ENCODE measurements around the gene HAND2. TPM values are rescaled to one million over a fixed set of nuclear protein-coding genes. Genes with fewer than 3 reads are reported as not detected.
A peak's percentile ranks its signal among the peaks of the same experiment; 100 is the strongest.

HAND2 gene
- total and polyA plus RNA-seq, 2 experiments from 2014 or later = 0.15 TPM; not detected in 1

DNA sequence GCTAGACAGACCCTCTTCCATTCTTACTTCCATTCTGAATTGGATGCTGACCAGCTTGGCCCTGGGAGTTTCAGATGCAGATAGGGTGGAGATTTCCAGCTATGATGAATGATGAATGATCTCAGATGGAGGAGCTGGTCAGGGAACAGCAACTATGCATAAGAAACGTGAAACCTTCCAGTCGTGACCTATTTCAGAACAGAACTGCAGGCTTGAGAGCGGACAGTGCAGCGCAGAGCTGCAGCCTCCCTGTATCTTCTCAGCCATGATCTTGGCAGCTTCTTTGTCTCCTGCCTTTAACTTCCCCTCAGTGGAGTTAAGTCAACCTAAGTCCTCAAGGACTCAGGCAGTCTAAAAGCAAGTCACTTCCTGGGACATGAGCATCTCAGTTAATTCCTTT lies 43.3 kb upstream of the HAND2 start:
- no peaks in the 10 kb centered on the region for H3K9me2 ChIP-seq (ENCODE audit: insufficient read depth)
- no peak overlapping the region for H3K4me3 Mint-ChIP-seq
- H3K79me2 ChIP-seq (replicated peaks; ENCODE audit: insufficient read depth) = no peaks in the 10 kb centered on the region
- H3K27ac Mint-ChIP-seq = no peak overlapping the region
- peaks cover 2% of the 10 kb centered on the region; the same call in 1 of the 3 replicates for H3K4me1 Mint-ChIP-seq
- no peak for DNase-seq (ENCODE audit: low spot score)
- H3K4me2 ChIP-seq = no peak overlapping the region
- peak overlapping the region; percentile 67 for H2AFZ ChIP-seq
- H3K27me3 ChIP-seq (ENCODE audit: insufficient read depth) = no peaks in the 10 kb centered on the region
- no peak overlapping the region for H3K27ac ChIP-seq (ENCODE audit: low read depth)
- TF ChIP-seq ZNF331 (CRISPR knock-in tag; IDR thresholded peaks at IDR 0.05; ENCODE audit: low read depth) (no peak), EZH2phosphoT487 (IDR thresholded peaks at IDR 0.05; ENCODE audit: unreplicated experiment) (no peak), ZNF462 (CRISPR knock-in tag; IDR thresholded peaks at IDR 0.05) (no peak), NANOG (IDR thresholded peaks at IDR 0.05; ENCODE audit: borderline replicate concordance) (no peak), JUNB (IDR thresholded peaks at IDR 0.05; ENCODE audit: unreplicated experiment) (no peak), REST (IDR thresholded peaks at IDR 0.05; ENCODE audit: unreplicated experiment) (no peak), CTCF (conservative IDR thresholded peaks at IDR 0.05; ENCODE audit: low read depth in 2 of 2) (no peak), STAT1 (IDR thresholded peaks at IDR 0.05; ENCODE audit: unreplicated experiment) (no peak), CREB1 (CRISPR knock-in tag; IDR thresholded peaks at IDR 0.05; ENCODE audit: low read depth) (no peak), EZH2 (IDR thresholded peaks at IDR 0.05; ENCODE audit: low read depth, unreplicated experiment) (no peak), POLR2AphosphoS5 (IDR thresholded peaks at IDR 0.05; ENCODE audit: low read depth) (no peak), ZNF114 (CRISPR knock-in tag; IDR thresholded peaks at IDR 0.05) (no peak)
- TF ChIP-seq, protein P1, sequence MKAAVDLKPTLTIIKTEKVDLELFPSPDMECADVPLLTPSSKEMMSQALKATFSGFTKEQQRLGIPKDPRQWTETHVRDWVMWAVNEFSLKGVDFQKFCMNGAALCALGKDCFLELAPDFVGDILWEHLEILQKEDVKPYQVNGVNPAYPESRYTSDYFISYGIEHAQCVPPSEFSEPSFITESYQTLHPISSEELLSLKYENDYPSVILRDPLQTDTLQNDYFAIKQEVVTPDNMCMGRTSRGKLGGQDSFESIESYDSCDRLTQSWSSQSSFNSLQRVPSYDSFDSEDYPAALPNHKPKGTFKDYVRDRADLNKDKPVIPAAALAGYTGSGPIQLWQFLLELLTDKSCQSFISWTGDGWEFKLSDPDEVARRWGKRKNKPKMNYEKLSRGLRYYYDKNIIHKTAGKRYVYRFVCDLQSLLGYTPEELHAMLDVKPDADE (IDR thresholded peaks at IDR 0.05) = no peak
- no peak overlapping the region for H3K4me3 ChIP-seq
- H4K20me1 ChIP-seq (replicated peaks; ENCODE audit: insufficient read depth) = no peaks in the 10 kb centered on the region
- no peaks in the 10 kb centered on the region for H3K9me3 Mint-ChIP-seq
- H3K27me3 Mint-ChIP-seq (ENCODE audit: insufficient read depth, low read depth, poor library complexity) = no peaks in the 10 kb centered on the region
- no peaks in the 10 kb centered on the region for H3K36me3 ChIP-seq (ENCODE audit: insufficient read depth)
- no peaks in the 10 kb centered on the region for H3F3A ChIP-seq (replicated peaks; ENCODE audit: low read depth)
- no peak for ATAC-seq
- no peaks in the 10 kb centered on the region for H3K4me1 ChIP-seq (ENCODE audit: insufficient read depth)
- no peaks in the 10 kb centered on the region for H3K36me3 Mint-ChIP-seq (ENCODE audit: low read depth)

All from GM23338 (cell line).